ES-I3 (cell line): ENCODE measurements around the gene SOS2.
"Not testable (repeated sequence)": the region's sequence is repeated elsewhere in the genome, so short reads cannot be mapped to it uniquely, and the experiment has no call there.

Experiments used
- H3K36me3 ChIP-seq: 2 replicates; pipeline ENCODE4 v1.6.1; 2013; ENCODE audit warnings: mild to moderate bottlenecking, low read length, control low read depth, moderate library complexity; ENCODE audit not compliant: insufficient read depth
- H3K4me1 ChIP-seq: 2 replicates; pipeline ENCODE4 v1.6.1; 2013; ENCODE audit warnings: mild to moderate bottlenecking, control low read depth, low read length; ENCODE audit not compliant: insufficient read depth
- H3K9ac ChIP-seq: 2 replicates; pipeline ENCODE4 v1.6.1; 2013; ENCODE audit warnings: low read depth, mild to moderate bottlenecking, low read length, moderate library complexity
- H3K9me3 ChIP-seq: 2 replicates; pipeline ENCODE4 v1.6.1; 2013; ENCODE audit warnings: mild to moderate bottlenecking, low read length, moderate library complexity; ENCODE audit not compliant: control insufficient read depth, insufficient read depth

The SOS2 gene

GRCh38 chr14:50212726-50213125 is 18.7 kb downstream of the SOS2 start:
- no peaks in the 10 kb centered on the region for H3K9me3 ChIP-seq
- H3K9ac ChIP-seq: no peak overlapping the region
- H3K4me1 ChIP-seq: no peaks in the 10 kb centered on the region
- H3K36me3 ChIP-seq: no peaks in the 10 kb centered on the region

GRCh38 chr14:50210074-50210473 is 21.3 kb downstream of the SOS2 start:
- Histone ChIP-seq H3K36me3 (no peaks in the 10 kb centered on the region), H3K9ac (no peak overlapping the region), H3K4me1 (no peaks in the 10 kb centered on the region), H3K9me3 (no peaks in the 10 kb centered on the region)

- H3K36me3 ChIP-seq: no peaks in the 10 kb centered on the region
- no peaks in the 10 kb centered on the region for H3K9me3 ChIP-seq
- no peaks in the 10 kb centered on the region for H3K4me1 ChIP-seq
- no peak overlapping the region for H3K9ac ChIP-seq
Measured at GRCh38 chr14:50198499-50198898, 32.9 kb downstream of the SOS2 start.

GRCh38 chr14:50191499-50191898 is 39.9 kb downstream of the SOS2 start:
- H3K9ac ChIP-seq: no peak overlapping the region
- H3K36me3 ChIP-seq: no peaks in the 10 kb centered on the region
- no peaks in the 10 kb centered on the region for H3K9me3 ChIP-seq
- H3K4me1 ChIP-seq: no peaks in the 10 kb centered on the region

- H3K36me3 ChIP-seq: no peaks in the 10 kb centered on the region
- no peaks in the 10 kb centered on the region for H3K9me3 ChIP-seq
- no peaks in the 10 kb centered on the region for H3K4me1 ChIP-seq
- H3K9ac ChIP-seq: no peak overlapping the region
Measured at GRCh38 chr14:50186107-50186506, 45.3 kb downstream of the SOS2 start.

- Histone ChIP-seq H3K9me3 (no peaks in the 10 kb centered on the region), H3K36me3 (no peaks in the 10 kb centered on the region), H3K4me1 (no peaks in the 10 kb centered on the region), H3K9ac (no peak overlapping the region)
Measured at GRCh38 chr14:50173891-50174290, 57.5 kb downstream of the SOS2 start.

- Histone ChIP-seq H3K9ac (no peak overlapping the region), H3K4me1 (no peaks in the 10 kb centered on the region), H3K36me3 (no peaks in the 10 kb centered on the region), H3K9me3 (no peaks in the 10 kb centered on the region)
Measured at GRCh38 chr14:50171895-50172294, 59.5 kb downstream of the SOS2 start.

GRCh38 chr14:50167381-50167780 is 64.0 kb downstream of the SOS2 start:
- H3K9ac ChIP-seq, H3K9me3 ChIP-seq, H3K4me1 ChIP-seq, H3K36me3 ChIP-seq: not testable (repeated sequence)

- no peaks in the 10 kb centered on the region; the same call in 1 of the 2 replicates for H3K36me3 ChIP-seq
- no peaks in the 10 kb centered on the region for H3K9me3 ChIP-seq
- no peaks in the 10 kb centered on the region for H3K4me1 ChIP-seq
- no peak overlapping the region for H3K9ac ChIP-seq
Measured at GRCh38 chr14:50156111-50156510, 75.3 kb downstream of the SOS2 start.

- Histone ChIP-seq H3K36me3 (peaks cover 7% of the 10 kb centered on the region; the same call in 1 of the 2 replicates), H3K4me1 (no peaks in the 10 kb centered on the region), H3K9ac (no peak overlapping the region), H3K9me3 (no peaks in the 10 kb centered on the region)
Measured at GRCh38 chr14:50148799-50149198, 82.6 kb downstream of the SOS2 start.

GRCh38 chr14:50139192-50139591 is 92.2 kb downstream of the SOS2 start:
- Histone ChIP-seq H3K9ac (no peak overlapping the region), H3K36me3 (no peaks in the 10 kb centered on the region), H3K9me3 (no peaks in the 10 kb centered on the region), H3K4me1 (no peaks in the 10 kb centered on the region; the same call in 1 of the 2 replicates)

GRCh38 chr14:50127802-50128201 is 103.6 kb downstream of the SOS2 start:
- no peaks in the 10 kb centered on the region; the same call in 1 of the 2 replicates for H3K9me3 ChIP-seq
- H3K9ac ChIP-seq: no peak overlapping the region
- no peaks in the 10 kb centered on the region for H3K4me1 ChIP-seq
- no peaks in the 10 kb centered on the region for H3K36me3 ChIP-seq

- Histone ChIP-seq H3K36me3 (no peaks in the 10 kb centered on the region; the same call in 1 of the 2 replicates), H3K9me3 (no peaks in the 10 kb centered on the region), H3K4me1 (no peaks in the 10 kb centered on the region), H3K9ac (no peak overlapping the region)
Measured at GRCh38 chr14:50123062-50123461, 108.3 kb downstream of the SOS2 start.

- no peak overlapping the region for H3K9ac ChIP-seq
- H3K36me3 ChIP-seq: no peaks in the 10 kb centered on the region; the same call in 1 of the 2 replicates
- H3K4me1 ChIP-seq: peaks cover 6% of the 10 kb centered on the region; the same call in 1 of the 2 replicates
- H3K9me3 ChIP-seq: no peaks in the 10 kb centered on the region
Measured at GRCh38 chr14:50122291-50122690, 109.1 kb downstream of the SOS2 start.

- no peaks in the 10 kb centered on the region; the same call in 1 of the 2 replicates for H3K36me3 ChIP-seq
- no peak overlapping the region for H3K9ac ChIP-seq
- no peaks in the 10 kb centered on the region for H3K9me3 ChIP-seq
- H3K4me1 ChIP-seq: peaks cover 13% of the 10 kb centered on the region
Measured at GRCh38 chr14:50121486-50121885, 109.9 kb downstream of the SOS2 start.

GRCh38 chr14:50117456-50117855 is 113.9 kb downstream of the SOS2 start:
- Histone ChIP-seq H3K9ac (no peak overlapping the region), H3K9me3 (no peaks in the 10 kb centered on the region), H3K36me3 (peaks cover 4% of the 10 kb centered on the region), H3K4me1 (peaks cover 13% of the 10 kb centered on the region)
